Testis (tissue), 3 donors: ENCODE results near the gene HMMR. TPM values are rescaled to one million over a fixed set of nuclear protein-coding genes. Genes with fewer than 3 reads are reported as not detected.
A peak's percentile ranks its signal among the peaks of the same experiment; 100 is the strongest.

Source experiments
- DNase-seq: peaks from one replicate; pipeline ENCODE4 v3.0.0-alpha.2; 2019
- H3K27ac ChIP-seq, 2 donors: fragments of 200-600 bp; sonication (generic); one replicate each; pipeline ENCODE4 v1.5.1; 2019
- H3K27me3 ChIP-seq: fragments of 200-600 bp; sonication (generic); one replicate; pipeline ENCODE4 v1.5.1; 2019
- H3K36me3 ChIP-seq: fragments of 200-600 bp; sonication (generic); one replicate; pipeline ENCODE4 v1.5.1; 2017; ENCODE audit warnings: low read depth; ENCODE audit errors: missing control alignments
- H3K4me1 ChIP-seq: fragments of 200-600 bp; sonication (generic); one replicate; pipeline ENCODE4 v1.5.1; 2019
- H3K4me3 ChIP-seq, 2 donors: fragments of 200-600 bp; sonication (generic); one replicate each; pipeline ENCODE4 v1.5.1; 2017 to 2019
- H3K9me3 ChIP-seq: fragments of 200-600 bp; sonication (generic); one replicate; pipeline ENCODE4 v1.5.1; 2017
- CTCF ChIP-seq, 3 experiments: fragments of 450-650 bp in 2 of 3; fragments of 200-600 bp in 1 of 3; sonication (generic) in 1 of 3; IDR thresholded peaks; one replicate each; pipeline ENCODE4 v1.5.1; 2016 to 2019; ENCODE audit warnings: antibody characterized with exemption in 3 of 3, mild to moderate bottlenecking in 2 of 3, moderate library complexity in 1 of 3
- POLR2A ChIP-seq: fragments of 450-650 bp; IDR thresholded peaks from one replicate; pipeline ENCODE4 v1.6.1; 2017; ENCODE audit warnings: antibody characterized with exemption, mild to moderate bottlenecking, moderate library complexity
- WGBS, 2 donors: methylation state at CpG; one replicate each; pipeline ENCODE4 v1.1.5; 2018; 5-methylcytosine and 5-hydroxymethylcytosine counted together
- intact Hi-C: fragments of 100-400 bp; cut with DNase I; formaldehyde crosslinking; loops from one replicate; pipeline ENCODE4 v1.15.1; 2023; ENCODE audit warnings: low total_unique reads
- polyA plus RNA-seq: library from polyadenylated mRNA; stranded (reverse); fragments of 350-450 nt; fragmentation: Illumina TruSeq; extraction: RNeasy Lipid Tissue Mini Kit (QIAGEN cat#74804); gene quantifications from one replicate; pipeline ENCODE4 v1.2.3, GENCODE V29; 2014; ENCODE audit warnings: low read depth, low replicate concordance; ENCODE audit not compliant: insufficient read depth
- total RNA-seq, 2 donors: library from RNA; depleted of rRNA; stranded (reverse); fragments of >200 nt; gene quantifications; one replicate each; pipeline ENCODE4 v1.2.3, GENCODE V29; 2016

The HMMR gene
- total and polyA plus RNA-seq, 3 donors from 2014 or later: 11.5 to 20.9 (median 14.5) TPM

- H3K27me3 ChIP-seq: no peaks in the 10 kb centered on the region
- no peak for TF ChIP-seq POLR2A
- TF ChIP-seq CTCF (IDR thresholded peaks at IDR 0.05): no peak
- intact Hi-C loops: no loop called here
- WGBS, 2 donors: 44 to 46% methylated on average over 5 of the region's 5 CpGs
- DNase-seq: no peak
- H3K36me3 ChIP-seq: no peaks in the 10 kb centered on the region
- peaks cover 12% of the 10 kb centered on the region for H3K4me1 ChIP-seq
- H3K27ac ChIP-seq: no peak overlapping the region
- no peaks in the 10 kb centered on the region for H3K9me3 ChIP-seq
- no peak overlapping the region for H3K4me3 ChIP-seq
Measured at GRCh38 chr5:163433271-163433670, 27.2 kb upstream of the HMMR start.

GRCh38 chr5:163434401-163434866 lies 26.0 kb upstream of the HMMR start:
- no peaks in the 10 kb centered on the region for H3K9me3 ChIP-seq
- DNase-seq: peak; percentile 19
- H3K36me3 ChIP-seq: no peaks in the 10 kb centered on the region
- H3K4me3 ChIP-seq: no peak overlapping the region
- H3K27ac ChIP-seq: peak overlapping the region; percentile 45 to 47
- WGBS, 2 donors: 20 to 26% methylated on average over 3 of the region's 3 CpGs
- TF ChIP-seq POLR2A (no peak), CTCF (IDR thresholded peaks at IDR 0.05) (no peak)
- peaks cover 23% of the 10 kb centered on the region for H3K4me1 ChIP-seq
- no peaks in the 10 kb centered on the region for H3K27me3 ChIP-seq
- intact Hi-C loops: no loop called here

- 41 to 53% methylated on average over 4 of the region's 4 CpGs for WGBS, 2 donors
- H3K27ac ChIP-seq: peak overlapping the region; percentile 88 to 92
- no peaks in the 10 kb centered on the region for H3K9me3 ChIP-seq
- intact Hi-C loops: no loop called here
- no peak for DNase-seq
- H3K4me3 ChIP-seq: peak overlapping the region in 1 of 2 donors; percentile 95
- TF ChIP-seq POLR2A (no peak), CTCF (IDR thresholded peaks at IDR 0.05) (no peak)
- H3K27me3 ChIP-seq: no peaks in the 10 kb centered on the region
- H3K36me3 ChIP-seq: no peaks in the 10 kb centered on the region
- peaks cover 25% of the 10 kb centered on the region for H3K4me1 ChIP-seq
Measured at GRCh38 chr5:163436515-163436914, 23.9 kb upstream of the HMMR start.

GRCh38 chr5:163437011-163437308 lies 23.5 kb upstream of the HMMR start:
- no peak for TF ChIP-seq CTCF (IDR thresholded peaks at IDR 0.05)
- no peak for TF ChIP-seq POLR2A
- Histone ChIP-seq H3K4me3 (peak overlapping the region; percentile 82 to 95), H3K27me3 (no peaks in the 10 kb centered on the region)

More at GRCh38 chr5:163437011-163437308, 23.5 kb upstream of the HMMR start:
- Histone ChIP-seq H3K27ac (peak overlapping the region; percentile 88 to 92), H3K4me1 (peaks cover 25% of the 10 kb centered on the region), H3K36me3 (no peaks in the 10 kb centered on the region), H3K9me3 (no peaks in the 10 kb centered on the region)
- intact Hi-C loops: no loop called here
- WGBS, 2 donors: 1% methylated on average over 6 of the region's 6 CpGs
- no peak for DNase-seq
